HCT116 (cell line): ENCODE measurements around the gene RUNX2. TPM values are rescaled to one million over a fixed set of nuclear protein-coding genes. Genes with fewer than 3 reads are reported as not detected.

Experiments
- ATAC-seq: fragments of 200-7000 bp; cut with Tn5 transposase; 2 replicates; pipeline ENCODE4 v1.9.1; 2020; ENCODE audit warnings: mild to moderate bottlenecking, moderate library complexity
- BruUV-seq: library from RNA; stranded (reverse); fragments of 400-500 nt; replicated peaks from 2 replicates; lab custom pipeline; 2021; lab: Mats Ljungman, UMichigan
- CTCF ChIA-PET: fragments of 300-600 bp; sonication (Branson Sonifier 250); formaldehyde crosslinking; loops from one replicate; lab custom pipeline; 2021; ENCODE audit warnings: antibody characterized with exemption; lab: Charles Lee
- POLR2A ChIA-PET: fragments of 300-600, 350-600 bp; sonication (Branson Sonifier 250); formaldehyde crosslinking; loops from one replicate; lab custom pipeline; 2021; ENCODE audit warnings: antibody characterized with exemption; lab: Charles Lee
- RAD21 ChIA-PET, 2 experiments: fragments of 300-600 bp; sonication (Branson Sonifier 250); formaldehyde crosslinking; loops; one replicate each; lab custom pipeline; 2023; ENCODE audit warnings: low total read pairs in 2 of 2; ENCODE audit not compliant: uncharacterized antibody in 2 of 2, unreplicated experiment in 2 of 2, low non-redundant PET in 1 of 2; lab: Charles Lee
- DNase-seq: peaks from one replicate; pipeline ENCODE4 v3.0.0-alpha.2; 2010; ENCODE audit warnings: low read depth, low spot score
- H2AFZ ChIP-seq: fragments of 200-600 bp; shearing (Covaris generic), sonication (generic); 2 replicates; pipeline ENCODE4 v1.6.1; 2017; ENCODE audit warnings: low read depth, mixed run types, mixed read lengths, antibody characterized with exemption, low read length; ENCODE audit not compliant: poor library complexity, severe bottlenecking
- H3K27ac ChIP-seq: 2 replicates; pipeline ENCODE4 v1.5.1; 2012; ENCODE audit warnings: low read depth, low read length
- H3K27me3 ChIP-seq: fragments of 200-600 bp; sonication (generic); 2 replicates; pipeline ENCODE4 v1.6.1; 2016; ENCODE audit warnings: mixed run types, low read length, mixed read lengths; ENCODE audit not compliant: insufficient read depth
- H3K36me3 ChIP-seq, 2 experiments: fragments of 200-500 bp in 1 of 2; fragments of 200-600 bp in 1 of 2; sonication (Bioruptor generic) in 1 of 2; sonication (generic) in 1 of 2; 2 replicates each; pipeline versions ENCODE4 v1.5.1 to v1.6.1; 2014 to 2016; ENCODE audit warnings: low read length in 2 of 2, inconsistent platforms in 1 of 2, mixed read lengths in 1 of 2, mixed run types in 1 of 2; ENCODE audit not compliant: insufficient read depth in 2 of 2, control insufficient read depth in 1 of 2
- H3K4me1 ChIP-seq, 2 experiments: fragments of 200-600 bp in 1 of 2; sonication (generic) in 1 of 2; 2 replicates each; pipeline versions ENCODE4 v1.5.1 to v1.6.1; 2012 to 2017; ENCODE audit warnings: low read length in 2 of 2, inconsistent platforms in 1 of 2, mild to moderate bottlenecking in 1 of 2, mixed read lengths in 1 of 2, mixed run types in 1 of 2, moderate library complexity in 1 of 2; ENCODE audit not compliant: insufficient read depth in 2 of 2, control insufficient read depth in 1 of 2
- H3K4me2 ChIP-seq: fragments of 200-600 bp; sonication (generic); 2 replicates; pipeline ENCODE4 v1.6.1; 2017; ENCODE audit warnings: mixed run types, low read length, mixed read lengths
- H3K4me3 ChIP-seq, 2 experiments: fragments of 200-600 bp in 1 of 2; sonication (generic) in 1 of 2; replicated peaks in 1 of 2; 2 replicates each; pipeline ENCODE4 v1.5.1; 2011 to 2016; ENCODE audit warnings: low read length in 2 of 2, control low read depth in 1 of 2, low read depth in 1 of 2, mild to moderate bottlenecking in 1 of 2, mixed read lengths in 1 of 2, mixed run types in 1 of 2
- H3K79me2 ChIP-seq: fragments of 200-600 bp; sonication (generic); 2 replicates; pipeline ENCODE4 v1.6.1; 2017; ENCODE audit warnings: mild to moderate bottlenecking, mixed run types, low read length, moderate library complexity, mixed read lengths; ENCODE audit not compliant: insufficient read depth
- H3K9ac ChIP-seq: fragments of 200-600 bp; sonication (generic); 2 replicates; pipeline ENCODE4 v1.6.1; 2016; ENCODE audit warnings: low read length, mixed read lengths
- H3K9me2 ChIP-seq: fragments of 200-600 bp; sonication (generic), shearing (Covaris generic); 2 replicates; pipeline ENCODE4 v1.6.1; 2017; ENCODE audit warnings: mixed run types, mild to moderate bottlenecking, moderate library complexity; ENCODE audit not compliant: insufficient read depth
- H3K9me3 ChIP-seq, 2 experiments: fragments of 200-500 bp in 1 of 2; fragments of 200-600 bp in 1 of 2; sonication (Bioruptor generic) in 1 of 2; sonication (generic) in 1 of 2; 2 replicates each; pipeline ENCODE4 v1.6.1; 2014 to 2017; ENCODE audit warnings: low read length in 2 of 2, mixed read lengths in 2 of 2, inconsistent platforms in 1 of 2, low read depth in 1 of 2, mild to moderate bottlenecking in 1 of 2, mixed run types in 1 of 2, moderate library complexity in 1 of 2; ENCODE audit not compliant: control insufficient read depth in 1 of 2, insufficient read depth in 1 of 2
- H4K20me1 ChIP-seq: fragments of 200-600 bp; sonication (generic), shearing (Covaris generic); 2 replicates; pipeline ENCODE4 v1.6.1; 2017; ENCODE audit warnings: mixed run types, mild to moderate bottlenecking, moderate library complexity; ENCODE audit not compliant: insufficient read depth
- RAD21 ChIP-seq: IDR thresholded peaks from 2 replicates; pipeline ENCODE4 v1.6.1; 2012; ENCODE audit warnings: low read depth, mild to moderate bottlenecking
- TCF7L2 ChIP-seq: IDR thresholded peaks from 2 replicates; pipeline ENCODE4 v1.7.0; 2011; ENCODE audit warnings: borderline replicate concordance, inconsistent platforms; ENCODE audit not compliant: insufficient read depth, insufficient read length; ENCODE audit errors: extremely low read depth
- intact Hi-C: fragments of 100-400 bp; cut with micrococcal nuclease; formaldehyde crosslinking; loops from 2 replicates; pipeline ENCODE4 v1.10.0; 2022
- total RNA-seq: library from RNA; stranded (reverse); gene quantifications from one replicate; pipeline ENCODE4 v1.2.1, GENCODE V29; 2021; ENCODE audit not compliant: unreplicated experiment
- TF ChIP-seq, protein P1 (sequence below), 3 experiments: fragments of 200-600 bp in 1 of 3; sonication (generic) in 1 of 3; IDR thresholded peaks in 2 of 3; conservative IDR thresholded peaks in 1 of 3; 2 replicates each; pipeline ENCODE4 v1.5.1; 2012 to 2017; ENCODE audit warnings: low read depth in 2 of 3, low read length in 2 of 3, antibody characterized with exemption in 1 of 3, borderline replicate concordance in 1 of 3, control low read depth in 1 of 3, mild to moderate bottlenecking in 1 of 3, mixed read lengths in 1 of 3, mixed run types in 1 of 3, moderate library complexity in 1 of 3; ENCODE audit not compliant: insufficient read depth in 1 of 3

Gene RUNX2
- total RNA-seq, 1 experiment from 2014 or later, result 1.1 TPM

DNA sequence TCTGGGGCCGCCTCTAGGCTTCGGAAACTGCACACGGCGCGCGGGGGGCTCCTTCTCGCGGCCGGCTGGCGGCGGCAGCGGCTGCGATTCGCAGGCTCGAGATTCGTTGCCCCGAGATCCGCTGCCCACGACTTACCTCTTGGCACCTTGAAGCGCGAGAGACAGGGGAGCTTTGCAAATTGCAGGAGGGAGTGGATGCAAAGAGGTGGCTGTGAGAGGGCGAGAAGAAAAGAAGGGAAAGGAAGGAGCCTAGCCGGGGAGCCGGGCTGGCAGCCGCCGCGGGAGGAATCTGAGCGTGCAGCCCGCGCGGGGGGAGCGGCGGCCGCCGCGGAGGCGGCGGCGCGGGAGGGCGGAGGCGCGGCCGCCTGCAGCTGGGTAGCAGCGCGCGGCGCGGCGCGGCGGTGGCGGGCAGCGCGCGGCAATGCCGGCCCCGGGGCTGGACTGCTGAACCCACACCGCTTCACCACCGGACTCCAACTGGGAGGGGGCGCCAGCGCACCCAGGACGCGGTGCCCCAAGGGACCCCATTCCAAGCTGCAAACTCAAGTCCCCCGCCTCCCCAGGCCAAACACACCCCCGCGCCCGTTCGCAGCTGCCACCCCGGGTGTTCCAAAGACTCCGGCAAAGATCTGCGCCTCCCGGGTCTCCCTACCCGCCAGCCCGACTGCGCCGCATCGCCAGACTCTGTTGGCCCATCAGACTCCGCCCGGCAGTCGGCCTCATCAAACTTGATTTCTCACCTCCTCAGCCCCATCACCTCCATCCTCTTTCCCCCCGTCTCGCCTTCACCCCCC is 93.8 kb downstream of the RUNX2 start:
- POLR2A ChIA-PET, result no interaction called here
- Histone ChIP-seq H3K9ac (peak overlapping the region; percentile 51), H3K27ac (peak overlapping the region; percentile 33; the same call in 1 of the 2 replicates)

More for the DNA sequence above, 93.8 kb downstream of the RUNX2 start:
- peak overlapping the region; percentile 100 for H3K4me2 ChIP-seq
- H3K9me2 ChIP-seq, result no peaks in the 10 kb centered on the region
- ChIA-PET RAD21 (no interaction called here), CTCF (interaction anchor here (1.2 to 2.1 kb wide), 3 partner anchors 293 to 947 kb away, joined by 3 to 11 read pairs (median 5); no protein-coding TSS in a partner anchor)
- peak; percentile 41 for TF ChIP-seq RAD21
- TF ChIP-seq, protein P1, sequence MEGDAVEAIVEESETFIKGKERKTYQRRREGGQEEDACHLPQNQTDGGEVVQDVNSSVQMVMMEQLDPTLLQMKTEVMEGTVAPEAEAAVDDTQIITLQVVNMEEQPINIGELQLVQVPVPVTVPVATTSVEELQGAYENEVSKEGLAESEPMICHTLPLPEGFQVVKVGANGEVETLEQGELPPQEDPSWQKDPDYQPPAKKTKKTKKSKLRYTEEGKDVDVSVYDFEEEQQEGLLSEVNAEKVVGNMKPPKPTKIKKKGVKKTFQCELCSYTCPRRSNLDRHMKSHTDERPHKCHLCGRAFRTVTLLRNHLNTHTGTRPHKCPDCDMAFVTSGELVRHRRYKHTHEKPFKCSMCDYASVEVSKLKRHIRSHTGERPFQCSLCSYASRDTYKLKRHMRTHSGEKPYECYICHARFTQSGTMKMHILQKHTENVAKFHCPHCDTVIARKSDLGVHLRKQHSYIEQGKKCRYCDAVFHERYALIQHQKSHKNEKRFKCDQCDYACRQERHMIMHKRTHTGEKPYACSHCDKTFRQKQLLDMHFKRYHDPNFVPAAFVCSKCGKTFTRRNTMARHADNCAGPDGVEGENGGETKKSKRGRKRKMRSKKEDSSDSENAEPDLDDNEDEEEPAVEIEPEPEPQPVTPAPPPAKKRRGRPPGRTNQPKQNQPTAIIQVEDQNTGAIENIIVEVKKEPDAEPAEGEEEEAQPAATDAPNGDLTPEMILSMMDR (IDR thresholded peaks at IDR 0.05 in 2 of 3, conservative IDR thresholded peaks at IDR 0.05 in 1 of 3; ENCODE audit: borderline replicate concordance in 1 of 3, insufficient read depth in 1 of 3, low read depth in 2 of 3, low read length in 2 of 3), result peak in 2 of 3 experiments; percentile 14 to 15; a peak in 2 of 6 replicates
- no peak for TF ChIP-seq TCF7L2
- H4K20me1 ChIP-seq, result no peaks in the 10 kb centered on the region
- H3K27me3 ChIP-seq, result peaks cover 18% of the 10 kb centered on the region
- H3K36me3 ChIP-seq, result no peaks in the 10 kb centered on the region
- H3K4me1 ChIP-seq, result peaks cover 8 to 36% of the 10 kb centered on the region in 2 experiments
- BruUV-seq, result no TSS peak
- no peak for DNase-seq
- peak overlapping the region; percentile 85 for H2AFZ ChIP-seq
- no peaks in the 10 kb centered on the region for H3K79me2 ChIP-seq
- H3K4me3 ChIP-seq, result peak overlapping the region; percentile 53 to 73
- ATAC-seq, result peak; percentile 64
- H3K9me3 ChIP-seq, result no peaks in the 10 kb centered on the region
- intact Hi-C loops, result loop anchor here (1.0 to 5.0 kb wide), 2 partner anchors 292 to 500 kb away; no protein-coding TSS in a partner anchor
